GM12878 (cell line): ENCODE data around the gene GNA14. TPM values are rescaled to one million over a fixed set of nuclear protein-coding genes. Genes with fewer than 3 reads are reported as not detected.

Experiments
- ATAC-seq: fragments of 200-7000 bp; cut with Tn5 transposase; 3 replicates; pipeline ENCODE4 v1.9.1; 2020; ENCODE audit warnings: mild to moderate bottlenecking, moderate library complexity
- BruUV-seq: library from RNA; stranded (reverse); fragments of 400-500 nt; replicated peaks from 2 replicates; lab custom pipeline; 2021; lab: Mats Ljungman, UMichigan
- CTCF ChIA-PET: fragments of 300-600 bp; sonication (Branson Sonifier 250); formaldehyde crosslinking; extraction: SDS; loops from one replicate; lab custom pipeline; 2021; ENCODE audit warnings: inconsistent platforms; lab: Yijun Ruan, JAX
- POLR2A ChIA-PET: fragments of 350-600 bp; formaldehyde crosslinking; extraction: SDS; loops from one replicate; lab custom pipeline; 2021; ENCODE audit warnings: inconsistent platforms; lab: Charles Lee
- RAD21 ChIA-PET: fragments of 300-600 bp; sonication (Branson Sonifier 250); formaldehyde crosslinking; loops from one replicate; lab custom pipeline; 2023; ENCODE audit warnings: antibody characterized with exemption; ENCODE audit not compliant: unreplicated experiment; lab: Charles Lee
- SMC1A ChIA-PET: fragments of 300-600 bp; sonication (Branson Sonifier 250); formaldehyde crosslinking; loops from one replicate; lab custom pipeline; 2023; ENCODE audit not compliant: unreplicated experiment, uncharacterized antibody; lab: Charles Lee
- DNase-seq: peaks from one replicate; pipeline ENCODE4 v3.0.0-alpha.2; 2011; ENCODE audit warnings: low read depth, low spot score
- FAIRE-seq: peaks from 3 replicates; lab custom pipeline; 2011; peaks lifted over from hg19 to GRCh38; lab: Jason Lieb, UNC
- H2AFZ ChIP-seq: 2 replicates; pipeline ENCODE4 v1.6.0; 2011; ENCODE audit warnings: low read depth, low read length, control low read depth; ENCODE audit not compliant: control insufficient read depth
- H3K27ac ChIP-seq: 2 replicates; pipeline ENCODE4 v1.5.1; 2011; ENCODE audit warnings: control low read depth; ENCODE audit not compliant: control insufficient read depth, insufficient read depth
- H3K27me3 ChIP-seq, 2 experiments: replicated peaks in 1 of 2; 2 replicates each; pipeline versions ENCODE4 v1.6.0 to v1.6.1; 2011; ENCODE audit warnings: low read length in 1 of 2; ENCODE audit not compliant: control insufficient read depth in 2 of 2, insufficient read depth in 2 of 2
- H3K36me3 ChIP-seq, 2 experiments: 2 replicates each; pipeline ENCODE4 v1.5.1; 2011; ENCODE audit warnings: low read length in 1 of 2; ENCODE audit not compliant: control insufficient read depth in 2 of 2, insufficient read depth in 2 of 2
- H3K4me1 ChIP-seq: 2 replicates; pipeline ENCODE4 v1.6.1; 2011; ENCODE audit warnings: mild to moderate bottlenecking, low read length, moderate library complexity, mixed read lengths; ENCODE audit not compliant: control insufficient read depth, insufficient read depth
- H3K4me2 ChIP-seq: 2 replicates; pipeline ENCODE4 v1.6.0; 2011; ENCODE audit warnings: control low read depth; ENCODE audit not compliant: control insufficient read depth, insufficient read depth
- H3K4me3 ChIP-seq: fragments of 200-600 bp; sonication (generic); 2 replicates; pipeline ENCODE4 v1.5.1; 2016
- H3K79me2 ChIP-seq: 2 replicates; pipeline ENCODE4 v1.6.0; 2011; ENCODE audit warnings: low read length; ENCODE audit not compliant: control insufficient read depth, insufficient read depth
- H3K9ac ChIP-seq: 2 replicates; pipeline ENCODE4 v1.8.0; 2011; ENCODE audit warnings: low read length, control low read depth, mixed read lengths; ENCODE audit not compliant: control insufficient read depth, insufficient read depth
- H3K9me3 ChIP-seq: replicated peaks from 3 replicates; pipeline ENCODE4 v1.5.1; 2011; ENCODE audit warnings: mild to moderate bottlenecking, low read length; ENCODE audit not compliant: control insufficient read depth, insufficient read depth
- H4K20me1 ChIP-seq: 2 replicates; pipeline ENCODE4 v1.6.0; 2011; ENCODE audit not compliant: control insufficient read depth, insufficient read depth
- BRCA1 ChIP-seq: IDR thresholded peaks from 2 replicates; pipeline ENCODE4 v1.6.1; 2011; ENCODE audit warnings: low read depth, low read length, improper control_type of control experiment
- CBX3 ChIP-seq: fragments of 200-600 bp; sonication (generic); IDR thresholded peaks from 2 replicates; pipeline ENCODE4 v1.6.1; 2016; ENCODE audit warnings: low read depth, borderline replicate concordance
- CEBPB ChIP-seq, 2 experiments: fragments of 150-350 bp in 1 of 2; IDR thresholded peaks; 2 replicates each; pipeline ENCODE4 v1.6.1; 2012 to 2014; ENCODE audit warnings: low read depth in 2 of 2, low read length in 2 of 2, borderline replicate concordance in 1 of 2, inconsistent platforms in 1 of 2
- DPF2 ChIP-seq: fragments of 450-650 bp; IDR thresholded peaks from 2 replicates; pipeline ENCODE4 v1.6.1; 2017; ENCODE audit warnings: mild to moderate bottlenecking
- ELK1 ChIP-seq: IDR thresholded peaks from 2 replicates; pipeline ENCODE4 v1.6.1; 2012; ENCODE audit warnings: low read depth, low read length, improper control_type of control experiment
- EZH2 ChIP-seq: IDR thresholded peaks from 2 replicates; pipeline ENCODE4 v1.6.1; 2012; ENCODE audit warnings: low read depth, mild to moderate bottlenecking, control low read depth, inconsistent platforms, low read length, borderline replicate concordance; ENCODE audit not compliant: control insufficient read depth
- FOXK2 ChIP-seq: fragments of 450-650 bp; IDR thresholded peaks from 2 replicates; pipeline ENCODE4 v1.6.1; 2017; ENCODE audit warnings: mild to moderate bottlenecking, moderate library complexity
- KAT2A ChIP-seq: conservative IDR thresholded peaks from 2 replicates; pipeline ENCODE4 v1.6.1; 2011; ENCODE audit warnings: low read depth, low read length; ENCODE audit not compliant: control insufficient read depth
- MXI1 ChIP-seq: fragments of 150-350 bp; IDR thresholded peaks from 2 replicates; pipeline ENCODE4 v1.6.1; 2011; ENCODE audit warnings: low read depth, mild to moderate bottlenecking, inconsistent platforms, low read length, improper control_type of control experiment
- PAX8 ChIP-seq: fragments of 450-650 bp; IDR thresholded peaks from 2 replicates; pipeline ENCODE4 v1.6.1; 2017; ENCODE audit warnings: mild to moderate bottlenecking, moderate library complexity
- SREBF1 ChIP-seq: IDR thresholded peaks from 2 replicates; pipeline ENCODE4 v1.6.1; 2012; ENCODE audit warnings: mild to moderate bottlenecking, low read length
- SUZ12 ChIP-seq: fragments of 200-600 bp; sonication (generic); IDR thresholded peaks from one replicate; pipeline ENCODE4 v1.6.1; 2018; ENCODE audit warnings: antibody characterized with exemption, mild to moderate bottlenecking; ENCODE audit not compliant: unreplicated experiment
- WGBS: methylation state at CpG from one replicate; pipeline ENCODE4 v1.1.6; 2016; ENCODE audit warnings: low lambda C conversion rate; ENCODE audit not compliant: insufficient replicate concordance, insufficient coverage; ENCODE audit errors: missing lambda C conversion rate; 5-methylcytosine and 5-hydroxymethylcytosine counted together
- in situ Hi-C: fragments of 300-500 bp; cut with MboI; formaldehyde crosslinking; loops from 9 replicates; pipeline ENCODE4 v1.14.3; 2018; ENCODE audit warnings: mixed read lengths
- intact Hi-C: fragments of 100-400 bp; cut with micrococcal nuclease; formaldehyde crosslinking; loops from one replicate; pipeline ENCODE4 v1.14.2; 2022; ENCODE audit not compliant: unreplicated experiment
- polyA plus RNA-seq, 11 experiments: library from polyadenylated mRNA; depleted of rRNA in 4 of 11; unstranded in 6 of 11; stranded (reverse) in 5 of 11; fragments of >200 nt; fragmentation: Nextera tagmentation in 4 of 11; fragmentation: Illumina TruSeq in 1 of 11; extraction: Ambion mirVana in 4 of 11; extraction: Trizol in 1 of 11; gene quantifications; 1 replicate in 1 of 11; 2 replicates in 10 of 11; pipeline versions ENCODE4 v1.2.1 to v1.2.3, GENCODE V29; 2011 to 2016; ENCODE audit warnings: inconsistent platforms in 2 of 11, missing spikeins in 2 of 11, low read depth in 1 of 11
- total RNA-seq, 4 experiments: library from RNA; depleted of rRNA in 3 of 4; stranded (reverse); fragments of >200 nt in 3 of 4; fragmentation: Illumina TruSeq in 1 of 4; extraction: Trizol in 1 of 4; gene quantifications; 2 replicates each; pipeline versions ENCODE4 v1.2.1 to v1.2.3, GENCODE V29; 2013 to 2021
- TF ChIP-seq, protein P1 (sequence below): fragments of 150-350 bp; IDR thresholded peaks from 2 replicates; pipeline ENCODE4 v1.6.1; 2014; ENCODE audit warnings: mild to moderate bottlenecking, low read depth, low read length
- TF ChIP-seq, protein P2 (sequence below): IDR thresholded peaks from 2 replicates; pipeline ENCODE4 v1.6.1; 2011; ENCODE audit warnings: borderline replicate concordance, low read depth, mild to moderate bottlenecking, moderate library complexity, mixed read lengths, low read length; ENCODE audit not compliant: insufficient read depth; ENCODE audit errors: extremely low read length
- TF ChIP-seq, protein P3 (sequence below): fragments of 450-650 bp; IDR thresholded peaks from 2 replicates; pipeline ENCODE4 v1.6.1; 2014; ENCODE audit warnings: mild to moderate bottlenecking

GNA14 gene
- total and polyA plus RNA-seq, 10 of the 15 experiments (the other 5 are each of a cell fraction or from before 2014, with no cell fraction given) = 0.17 TPM; not detected in 9

DNA sequence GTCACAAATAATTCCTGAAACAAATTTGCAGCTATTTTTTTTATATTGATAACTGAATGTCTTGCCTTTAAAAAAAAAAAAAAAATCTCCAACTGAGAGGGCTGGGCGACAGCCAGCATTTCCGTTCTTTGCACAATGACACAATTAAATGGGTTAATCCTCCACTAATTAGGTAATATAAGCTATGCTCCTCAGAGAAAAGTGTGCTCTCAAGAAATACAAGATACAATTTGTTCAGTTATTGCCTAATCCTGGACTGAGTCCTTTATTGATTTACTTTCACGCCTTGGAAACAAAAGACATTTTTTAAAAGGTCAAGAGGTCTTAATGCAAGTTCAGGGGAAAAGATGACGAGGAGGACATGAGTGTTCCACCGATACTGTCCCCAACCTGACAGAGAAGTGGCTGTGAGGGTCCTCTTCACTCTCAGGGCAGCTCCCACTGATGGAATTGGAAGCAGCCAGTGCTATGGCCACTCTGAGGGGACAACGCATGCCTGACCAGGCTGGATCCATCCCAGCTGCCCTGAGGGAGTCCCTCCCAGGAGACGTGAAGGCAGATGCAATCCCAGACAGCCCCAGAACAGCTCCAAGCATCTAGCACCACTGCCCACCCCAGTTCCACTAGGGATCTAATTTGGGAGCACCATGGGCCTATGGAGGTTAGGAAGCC is 220.7 kb downstream of the GNA14 start:
- H3K4me1 ChIP-seq = no peaks in the 10 kb centered on the region
- ChIA-PET CTCF (no interaction called here), SMC1A (no interaction called here), RAD21 (no interaction called here), POLR2A (no interaction called here)
- DNase-seq (no peak), FAIRE-seq (no peak), ATAC-seq (no peak)
- no peak overlapping the region for H3K9ac ChIP-seq
- BruUV-seq = no TSS peak
- no peaks in the 10 kb centered on the region for H3K79me2 ChIP-seq
- no peak overlapping the region for H3K27ac ChIP-seq
- no peaks in the 10 kb centered on the region for H3K9me3 ChIP-seq
- H3K27me3 ChIP-seq = no peaks in the 10 kb centered on the region
- H4K20me1 ChIP-seq = no peaks in the 10 kb centered on the region
- no peaks in the 10 kb centered on the region for H3K36me3 ChIP-seq
- H3K4me3 ChIP-seq = no peak overlapping the region
- WGBS = 83% methylated on average over 7 of the region's 7 CpGs
- no peak overlapping the region for H2AFZ ChIP-seq
- in situ Hi-C loops (no loop called here), intact Hi-C loops (no loop called here)
- no peak for TF ChIP-seq SUZ12
- TF ChIP-seq KAT2A = no peak
- no peak for TF ChIP-seq DPF2
- TF ChIP-seq PAX8 = no peak
- TF ChIP-seq, protein P1, sequence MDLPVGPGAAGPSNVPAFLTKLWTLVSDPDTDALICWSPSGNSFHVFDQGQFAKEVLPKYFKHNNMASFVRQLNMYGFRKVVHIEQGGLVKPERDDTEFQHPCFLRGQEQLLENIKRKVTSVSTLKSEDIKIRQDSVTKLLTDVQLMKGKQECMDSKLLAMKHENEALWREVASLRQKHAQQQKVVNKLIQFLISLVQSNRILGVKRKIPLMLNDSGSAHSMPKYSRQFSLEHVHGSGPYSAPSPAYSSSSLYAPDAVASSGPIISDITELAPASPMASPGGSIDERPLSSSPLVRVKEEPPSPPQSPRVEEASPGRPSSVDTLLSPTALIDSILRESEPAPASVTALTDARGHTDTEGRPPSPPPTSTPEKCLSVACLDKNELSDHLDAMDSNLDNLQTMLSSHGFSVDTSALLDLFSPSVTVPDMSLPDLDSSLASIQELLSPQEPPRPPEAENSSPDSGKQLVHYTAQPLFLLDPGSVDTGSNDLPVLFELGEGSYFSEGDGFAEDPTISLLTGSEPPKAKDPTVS = no peak
- no peak for TF ChIP-seq ELK1
- TF ChIP-seq CEBPB (IDR thresholded peaks at IDR 0.05; ENCODE audit: borderline replicate concordance in 1 of 2, low read depth in 2 of 2, low read length in 2 of 2) = no peak
- TF ChIP-seq FOXK2 = no peak
- no peak for TF ChIP-seq CBX3
- no peak for TF ChIP-seq MXI1
- TF ChIP-seq, protein P2, sequence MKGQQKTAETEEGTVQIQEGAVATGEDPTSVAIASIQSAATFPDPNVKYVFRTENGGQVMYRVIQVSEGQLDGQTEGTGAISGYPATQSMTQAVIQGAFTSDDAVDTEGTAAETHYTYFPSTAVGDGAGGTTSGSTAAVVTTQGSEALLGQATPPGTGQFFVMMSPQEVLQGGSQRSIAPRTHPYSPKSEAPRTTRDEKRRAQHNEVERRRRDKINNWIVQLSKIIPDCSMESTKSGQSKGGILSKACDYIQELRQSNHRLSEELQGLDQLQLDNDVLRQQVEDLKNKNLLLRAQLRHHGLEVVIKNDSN = no peak
- no peak for TF ChIP-seq EZH2
- TF ChIP-seq BRCA1 = no peak
- TF ChIP-seq, protein P3, sequence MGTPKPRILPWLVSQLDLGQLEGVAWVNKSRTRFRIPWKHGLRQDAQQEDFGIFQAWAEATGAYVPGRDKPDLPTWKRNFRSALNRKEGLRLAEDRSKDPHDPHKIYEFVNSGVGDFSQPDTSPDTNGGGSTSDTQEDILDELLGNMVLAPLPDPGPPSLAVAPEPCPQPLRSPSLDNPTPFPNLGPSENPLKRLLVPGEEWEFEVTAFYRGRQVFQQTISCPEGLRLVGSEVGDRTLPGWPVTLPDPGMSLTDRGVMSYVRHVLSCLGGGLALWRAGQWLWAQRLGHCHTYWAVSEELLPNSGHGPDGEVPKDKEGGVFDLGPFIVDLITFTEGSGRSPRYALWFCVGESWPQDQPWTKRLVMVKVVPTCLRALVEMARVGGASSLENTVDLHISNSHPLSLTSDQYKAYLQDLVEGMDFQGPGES = no peak
- TF ChIP-seq SREBF1 = no peak
- no peak overlapping the region for H3K4me2 ChIP-seq
